Measurements from ENCODE around the gene TFAP2C.
"Not testable (repeated sequence)": the region's sequence is repeated elsewhere in the genome, so short reads cannot be mapped to it uniquely, and the experiment has no call there.

TFAP2C gene

DNA sequence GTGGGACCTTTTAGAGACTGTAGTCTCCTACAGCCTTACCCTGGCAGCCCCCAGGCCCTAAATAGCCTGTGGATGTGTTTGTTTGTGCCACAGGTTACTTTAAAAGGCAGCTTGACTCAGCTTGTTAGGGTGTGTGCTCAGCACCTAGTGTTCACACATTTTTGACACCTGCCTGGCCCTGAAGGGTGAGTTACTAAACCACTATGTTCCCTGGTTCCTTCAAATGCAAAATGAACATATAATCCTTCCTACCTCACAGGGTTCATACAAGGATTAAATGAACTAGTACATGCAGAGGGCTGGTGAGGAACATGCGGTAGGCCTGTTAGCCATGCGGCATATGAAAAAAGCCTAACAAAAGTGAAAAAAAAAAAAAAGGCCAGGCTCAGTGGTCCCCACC, 14.9 kb upstream of the TFAP2C start:
- TF ChIP-seq, protein P1, sequence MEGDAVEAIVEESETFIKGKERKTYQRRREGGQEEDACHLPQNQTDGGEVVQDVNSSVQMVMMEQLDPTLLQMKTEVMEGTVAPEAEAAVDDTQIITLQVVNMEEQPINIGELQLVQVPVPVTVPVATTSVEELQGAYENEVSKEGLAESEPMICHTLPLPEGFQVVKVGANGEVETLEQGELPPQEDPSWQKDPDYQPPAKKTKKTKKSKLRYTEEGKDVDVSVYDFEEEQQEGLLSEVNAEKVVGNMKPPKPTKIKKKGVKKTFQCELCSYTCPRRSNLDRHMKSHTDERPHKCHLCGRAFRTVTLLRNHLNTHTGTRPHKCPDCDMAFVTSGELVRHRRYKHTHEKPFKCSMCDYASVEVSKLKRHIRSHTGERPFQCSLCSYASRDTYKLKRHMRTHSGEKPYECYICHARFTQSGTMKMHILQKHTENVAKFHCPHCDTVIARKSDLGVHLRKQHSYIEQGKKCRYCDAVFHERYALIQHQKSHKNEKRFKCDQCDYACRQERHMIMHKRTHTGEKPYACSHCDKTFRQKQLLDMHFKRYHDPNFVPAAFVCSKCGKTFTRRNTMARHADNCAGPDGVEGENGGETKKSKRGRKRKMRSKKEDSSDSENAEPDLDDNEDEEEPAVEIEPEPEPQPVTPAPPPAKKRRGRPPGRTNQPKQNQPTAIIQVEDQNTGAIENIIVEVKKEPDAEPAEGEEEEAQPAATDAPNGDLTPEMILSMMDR (IDR thresholded peaks at IDR 0.05; ENCODE audit: borderline replicate concordance, insufficient read depth, low read depth, low read length) = no peak

DNA sequence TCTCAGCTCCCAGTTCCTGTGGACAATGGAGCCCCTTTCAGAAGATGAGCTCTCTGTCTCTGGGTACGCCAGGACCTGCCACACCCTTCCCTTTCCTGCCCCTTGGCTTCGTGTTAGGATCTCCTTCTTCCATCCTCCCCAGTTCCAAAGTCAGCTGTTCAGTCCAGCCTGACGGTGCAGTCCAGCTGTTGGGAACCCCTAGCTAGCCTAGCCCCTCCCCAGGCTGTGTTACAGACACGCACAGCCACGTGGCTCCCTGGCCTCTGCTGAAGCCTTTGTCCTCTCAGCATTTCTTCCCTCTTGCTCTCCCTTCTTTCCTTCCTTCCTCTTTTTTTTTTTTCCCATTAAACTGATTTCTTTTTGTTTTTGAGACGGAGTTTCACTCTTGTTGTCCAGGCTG, 12.4 kb upstream of the TFAP2C start:
- H3K4me3 ChIP-seq (ENCODE audit: low read depth, low read length) = no peak overlapping the region
- TF ChIP-seq, protein P1 (IDR thresholded peaks at IDR 0.05; ENCODE audit: borderline replicate concordance, insufficient read depth, low read depth, low read length) = no peak

More for the DNA sequence above, 14.9 kb upstream of the TFAP2C start:
- H3K4me3 ChIP-seq (ENCODE audit: low read depth, low read length) = no peak overlapping the region

DNA sequence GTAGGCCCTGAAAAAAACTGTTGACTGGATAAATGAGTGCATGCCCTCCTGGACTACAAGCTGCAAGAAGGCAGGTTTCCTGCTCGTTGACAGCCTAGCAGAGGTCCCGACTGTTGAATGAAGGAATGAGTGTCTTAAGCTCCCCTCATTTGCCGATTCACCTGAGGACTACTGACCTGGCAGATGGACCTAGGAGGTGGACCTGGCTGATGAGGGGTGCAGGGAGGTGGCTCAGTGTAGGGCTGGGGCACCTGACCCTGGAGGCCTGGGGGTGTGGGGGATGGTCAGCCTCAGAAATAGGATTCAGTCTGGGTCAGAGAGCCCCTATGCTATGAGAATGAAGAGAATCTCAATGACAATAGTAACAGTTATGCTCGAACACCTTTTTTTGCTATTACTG, 11.6 kb upstream of the TFAP2C start:
- H3K4me3 ChIP-seq (ENCODE audit: low read depth, low read length) = no peak overlapping the region
- TF ChIP-seq, protein P1 (IDR thresholded peaks at IDR 0.05; ENCODE audit: borderline replicate concordance, insufficient read depth, low read depth, low read length) = no peak

DNA sequence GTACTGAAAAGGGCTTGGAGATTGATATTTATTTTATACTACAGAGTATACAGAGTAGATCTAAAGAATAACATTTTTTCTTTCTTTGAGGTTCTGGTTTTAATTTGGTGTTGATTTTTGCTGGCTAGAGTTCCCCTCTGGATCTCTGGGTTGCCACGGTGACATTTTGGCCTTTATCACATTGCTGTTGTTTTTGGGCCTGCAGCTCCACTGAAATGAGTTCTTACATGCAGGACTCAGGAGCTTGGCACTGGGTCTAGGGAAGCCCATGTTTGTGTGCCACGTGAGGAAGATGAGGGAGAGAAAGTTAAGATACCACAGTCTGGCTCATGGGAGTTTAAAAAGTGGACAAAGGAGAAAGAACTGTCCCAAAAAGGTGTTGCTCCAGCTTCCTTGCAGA, 7.4 kb upstream of the TFAP2C start:
- no peak overlapping the region for H3K4me3 ChIP-seq (ENCODE audit: low read depth, low read length)
- TF ChIP-seq, protein P1 (IDR thresholded peaks at IDR 0.05; ENCODE audit: borderline replicate concordance, insufficient read depth, low read depth, low read length) = no peak

DNA sequence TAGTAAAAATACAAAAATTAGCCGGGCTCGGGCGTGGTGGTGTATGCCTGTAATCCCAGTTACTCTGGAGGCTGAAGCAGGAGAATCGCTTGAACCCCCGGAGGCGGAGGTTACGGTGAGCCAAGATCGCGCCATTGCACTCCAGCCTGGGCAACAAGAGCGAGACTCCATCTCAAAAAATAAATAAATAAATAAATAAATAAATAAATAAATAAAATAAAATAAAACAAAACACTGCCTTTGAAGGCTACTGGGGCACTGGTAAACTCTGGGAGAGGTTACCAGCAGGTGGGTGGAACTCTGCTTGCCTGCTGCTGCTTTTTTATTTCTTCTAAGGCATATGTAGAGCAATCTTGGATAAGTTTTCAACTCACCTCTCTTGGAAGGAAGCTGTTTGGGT, 5.2 kb upstream of the TFAP2C start:
- H3K4me3 ChIP-seq (ENCODE audit: low read depth, low read length) = not testable (repeated sequence)

DNA sequence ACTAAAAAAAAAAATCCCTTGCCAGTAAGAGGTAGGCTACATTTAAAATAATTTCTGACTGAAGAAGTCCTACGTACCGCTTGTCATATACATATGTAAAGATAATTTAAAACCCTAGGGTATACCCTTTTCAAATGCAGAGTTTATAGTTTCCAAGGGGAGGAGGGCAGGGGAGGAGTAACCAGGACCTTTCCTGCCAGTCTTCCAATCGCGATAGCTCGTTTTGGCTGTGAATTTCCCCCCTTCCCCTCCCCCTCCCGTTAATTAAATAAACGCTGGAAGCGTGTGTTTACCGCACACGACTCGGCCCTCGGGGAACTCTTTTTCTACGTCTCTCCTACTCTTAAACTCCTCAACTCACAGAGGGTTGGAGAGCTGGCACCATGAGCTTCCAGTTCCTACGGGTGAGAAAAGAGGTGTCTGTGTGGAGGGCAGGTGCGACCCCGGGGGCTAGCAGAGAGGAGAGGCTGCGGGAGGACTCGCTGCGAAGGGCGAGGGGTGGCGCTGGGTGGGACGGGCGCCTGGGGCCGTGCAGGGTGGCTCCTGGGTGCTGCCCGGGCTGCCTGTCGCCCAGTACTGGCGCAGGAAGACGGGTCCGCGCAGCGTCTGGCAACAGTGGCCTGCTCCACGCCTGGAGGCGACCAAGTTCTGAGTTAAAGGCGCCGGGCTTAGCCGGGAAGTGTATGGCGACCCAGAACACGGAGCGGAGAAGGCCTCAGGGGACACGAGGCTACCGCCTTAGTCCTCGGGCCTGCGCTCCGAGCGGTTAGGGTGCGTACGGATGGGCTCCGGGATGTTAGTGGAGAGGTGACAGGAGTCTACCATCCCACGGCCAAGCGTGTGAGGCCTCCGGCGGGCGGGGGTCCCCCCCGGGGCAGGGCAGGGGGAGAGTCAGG, 4.1 kb upstream of the TFAP2C start:
- H3K4me3 ChIP-seq (ENCODE audit: low read depth, low read length) = no peak overlapping the region

DNA sequence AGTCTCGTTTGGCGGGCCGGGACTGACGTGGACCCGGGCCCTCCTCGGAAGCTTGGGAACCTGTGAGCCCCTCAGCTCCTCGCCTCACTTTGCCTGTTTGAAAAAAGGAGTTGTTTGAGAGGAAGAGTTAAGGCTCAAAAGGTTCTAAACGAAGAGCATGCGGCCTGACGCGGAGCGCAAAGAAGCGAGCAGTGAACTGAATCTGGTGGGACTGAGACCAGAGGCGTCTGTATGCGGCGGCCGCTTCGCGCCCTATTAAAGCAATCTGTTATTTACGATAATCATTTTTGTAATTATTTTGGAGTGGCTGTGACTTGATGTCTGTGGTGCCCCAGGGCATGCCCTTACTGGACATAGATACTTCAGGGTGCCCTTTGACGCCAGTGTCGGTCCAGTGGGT, 3.3 kb upstream of the TFAP2C start:
- TF ChIP-seq, protein P1 (IDR thresholded peaks at IDR 0.05; ENCODE audit: borderline replicate concordance, insufficient read depth, low read depth, low read length) = no peak
- no peak overlapping the region for H3K4me3 ChIP-seq (ENCODE audit: low read depth, low read length)

More for the DNA sequence above, 4.1 kb upstream of the TFAP2C start:
- TF ChIP-seq, protein P1 (IDR thresholded peaks at IDR 0.05; ENCODE audit: borderline replicate concordance, insufficient read depth, low read depth, low read length) = no peak

Data from GM12875 (cell line).